Large intestine (tissue), 3 donors: Measurements from ENCODE around the gene MBOAT1. TPM values are rescaled to one million over a fixed set of nuclear protein-coding genes. Genes with fewer than 3 reads are reported as not detected.

Source experiments
- DNase-seq, 2 donors: peaks; one replicate each; pipeline versions ENCODE4 v3.0.0 to v3.0.0-alpha.2; 2013
- H3K27ac ChIP-seq: one replicate; pipeline ENCODE4 v1.5.1; 2013; ENCODE audit warnings: low read length
- H3K27me3 ChIP-seq: 2 replicates; pipeline ENCODE4 v1.6.1; 2013; ENCODE audit warnings: low read length; ENCODE audit not compliant: control insufficient read depth, insufficient read depth
- H3K36me3 ChIP-seq: 2 replicates; pipeline ENCODE4 v1.6.1; 2013; ENCODE audit warnings: low read length; ENCODE audit not compliant: control insufficient read depth, insufficient read depth
- H3K4me1 ChIP-seq: one replicate; pipeline ENCODE4 v1.6.1; 2013; ENCODE audit warnings: low read length; ENCODE audit not compliant: control insufficient read depth, insufficient read depth
- H3K4me3 ChIP-seq: one replicate; pipeline ENCODE4 v1.5.1; 2013; ENCODE audit warnings: low read length
- H3K9me3 ChIP-seq: one replicate; pipeline ENCODE4 v1.6.1; 2013; ENCODE audit warnings: mild to moderate bottlenecking, low read depth, low read length, moderate library complexity; ENCODE audit not compliant: control insufficient read depth
- WGBS: methylation state at CpG from one replicate; pipeline ENCODE4 v1.1.5; 2013; ENCODE audit warnings: low lambda C conversion rate; ENCODE audit not compliant: insufficient coverage; 5-methylcytosine and 5-hydroxymethylcytosine counted together
- polyA plus RNA-seq: library from polyadenylated mRNA; unstranded; fragments of 120-200 nt; gene quantifications from one replicate; pipeline ENCODE4 v1.2.1, GENCODE V29; 2013

Gene MBOAT1
- polyA plus RNA-seq, 1 donor = 26.4 TPM

DNA sequence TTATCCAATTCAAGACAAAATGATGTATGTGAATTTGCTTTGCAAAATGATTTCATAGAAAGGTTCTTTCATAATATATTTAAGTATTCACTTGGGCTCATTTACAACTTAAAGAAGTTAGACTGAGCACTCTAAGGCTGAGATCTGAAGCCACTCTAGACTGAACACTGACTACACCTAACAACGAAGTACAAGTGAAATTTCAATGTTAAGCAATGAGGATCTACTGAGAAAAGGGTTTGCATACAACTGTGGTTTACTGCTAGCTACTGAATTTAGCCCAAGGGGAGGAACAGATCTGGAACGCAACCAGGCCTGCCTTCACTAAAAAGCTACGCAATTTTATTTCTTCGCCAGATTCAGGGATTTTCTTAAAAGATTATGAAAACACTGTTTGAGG is 106.4 kb downstream of the MBOAT1 start:
- Histone ChIP-seq H3K27ac (no peak overlapping the region), H3K4me3 (no peak overlapping the region), H3K4me1 (no peaks in the 10 kb centered on the region), H3K36me3 (peaks cover 47% of the 10 kb centered on the region), H3K27me3 (no peaks in the 10 kb centered on the region), H3K9me3 (no peaks in the 10 kb centered on the region)
- no peak for DNase-seq
- no CpG with 5 or more reads among the region's 4 CpGs for WGBS

DNA sequence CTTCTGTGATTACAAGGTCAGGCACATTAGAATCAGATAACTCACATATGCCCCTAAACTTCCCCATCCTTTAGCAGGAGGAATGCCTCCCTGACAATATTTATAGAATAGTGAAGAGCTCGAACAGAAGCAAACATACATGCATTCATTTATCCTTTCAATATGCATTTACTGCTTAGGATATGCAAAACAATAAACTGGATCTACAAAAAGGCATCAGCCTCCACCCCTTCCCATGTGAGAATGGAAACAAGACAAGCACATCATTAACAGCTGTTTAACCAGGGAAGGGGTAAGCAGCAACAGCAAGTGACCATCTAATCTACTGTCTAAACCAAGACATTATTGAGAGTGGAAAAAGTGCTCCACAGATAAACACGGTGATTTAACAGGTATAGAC is 107.6 kb downstream of the MBOAT1 start:
- Histone ChIP-seq H3K9me3 (no peaks in the 10 kb centered on the region), H3K27ac (no peak overlapping the region), H3K36me3 (peaks cover 46% of the 10 kb centered on the region), H3K27me3 (no peaks in the 10 kb centered on the region), H3K4me3 (no peak overlapping the region), H3K4me1 (no peaks in the 10 kb centered on the region)
- no peak for DNase-seq
- WGBS = no CpG with 5 or more reads among the region's 2 CpGs

- Histone ChIP-seq H3K27me3 (no peaks in the 10 kb centered on the region), H3K4me1 (no peaks in the 10 kb centered on the region), H3K36me3 (peaks cover 42% of the 10 kb centered on the region), H3K9me3 (no peaks in the 10 kb centered on the region), H3K27ac (no peak overlapping the region), H3K4me3 (no peak overlapping the region)
- DNase-seq = no peak
- WGBS = no CpG with 5 or more reads among the region's 8 CpGs
These were observed 109.7 kb downstream of the MBOAT1 start for GRCh38 chr6:20102397-20103073.

GRCh38 chr6:20099156-20099555 is 113.1 kb downstream of the MBOAT1 start:
- Histone ChIP-seq H3K9me3 (no peaks in the 10 kb centered on the region), H3K27ac (no peak overlapping the region), H3K4me3 (no peak overlapping the region), H3K4me1 (no peaks in the 10 kb centered on the region), H3K27me3 (no peaks in the 10 kb centered on the region), H3K36me3 (peaks cover 31% of the 10 kb centered on the region)
- WGBS = 92% methylated on average over 3 of the region's 5 CpGs
- DNase-seq = no peak

GRCh38 chr6:20098267-20098876 is 113.9 kb downstream of the MBOAT1 start:
- no CpG with 5 or more reads among the region's 6 CpGs for WGBS
- Histone ChIP-seq H3K27me3 (no peaks in the 10 kb centered on the region), H3K27ac (no peak overlapping the region), H3K4me1 (no peaks in the 10 kb centered on the region), H3K9me3 (no peaks in the 10 kb centered on the region), H3K36me3 (peaks cover 31% of the 10 kb centered on the region), H3K4me3 (no peak overlapping the region)
- DNase-seq = no peak

DNA sequence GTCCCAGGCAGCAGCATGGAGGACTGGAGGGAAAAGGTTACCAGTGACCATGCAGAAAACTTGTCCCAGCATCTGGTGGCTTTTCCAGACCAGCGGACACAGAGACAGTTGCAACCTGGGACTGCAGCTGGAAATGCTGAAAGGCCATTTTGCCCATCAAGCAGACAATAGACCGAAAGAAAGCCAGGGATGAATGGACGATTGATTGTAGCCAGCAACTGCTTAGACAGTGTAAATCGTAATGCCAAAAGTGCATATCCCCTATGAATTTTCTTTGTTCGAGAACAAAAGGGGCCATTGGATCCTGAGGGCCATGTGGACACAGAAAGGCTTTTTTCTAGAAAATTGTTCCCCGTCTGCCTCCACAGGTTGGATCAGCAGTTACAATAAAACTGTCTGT is 115.7 kb downstream of the MBOAT1 start:
- no peak overlapping the region for H3K27ac ChIP-seq
- 100% methylated on average over 1 of the region's 6 CpGs for WGBS
- no peak for DNase-seq
- peaks cover 24% of the 10 kb centered on the region for H3K36me3 ChIP-seq
- H3K27me3 ChIP-seq = no peaks in the 10 kb centered on the region
- H3K9me3 ChIP-seq = no peaks in the 10 kb centered on the region
- H3K4me3 ChIP-seq = no peak overlapping the region
- H3K4me1 ChIP-seq = no peaks in the 10 kb centered on the region

DNA sequence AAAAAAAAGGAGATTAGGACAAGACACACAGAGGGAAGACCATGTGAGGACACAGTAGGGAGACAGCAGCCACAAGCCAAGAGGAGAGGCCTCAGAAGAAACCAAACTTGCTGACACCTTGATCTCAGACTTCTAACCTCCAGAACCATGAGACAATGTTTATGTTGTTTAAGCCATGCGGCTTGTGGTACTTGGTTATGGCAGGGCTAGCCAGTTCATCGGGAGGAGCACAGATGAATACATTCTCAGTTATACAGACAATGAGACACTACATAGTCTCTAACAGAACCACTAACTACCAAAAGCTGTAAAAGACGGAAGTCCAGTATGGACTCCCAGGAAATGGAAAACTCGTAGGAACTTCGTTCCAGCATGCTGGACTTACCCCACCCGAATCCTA is 116.8 kb downstream of the MBOAT1 start:
- H3K27me3 ChIP-seq = no peaks in the 10 kb centered on the region
- no peak overlapping the region for H3K27ac ChIP-seq
- no peak overlapping the region for H3K4me3 ChIP-seq
- no peaks in the 10 kb centered on the region for H3K4me1 ChIP-seq
- no peaks in the 10 kb centered on the region for H3K9me3 ChIP-seq
- WGBS = no CpG with 5 or more reads among the region's 6 CpGs
- H3K36me3 ChIP-seq = peaks cover 17% of the 10 kb centered on the region
- DNase-seq = no peak

- DNase-seq = peak; percentile 19 to 42
- no CpG with 5 or more reads among the region's 1 CpG for WGBS
These were observed 120.2 kb downstream of the MBOAT1 start for GRCh38 chr6:20092071-20092566.

GRCh38 chr6:20086992-20087391 is 125.3 kb downstream of the MBOAT1 start:
- H3K27me3 ChIP-seq = no peaks in the 10 kb centered on the region
- H3K36me3 ChIP-seq = no peaks in the 10 kb centered on the region
- peaks cover 10% of the 10 kb centered on the region for H3K9me3 ChIP-seq
- no peaks in the 10 kb centered on the region for H3K4me1 ChIP-seq
- no peak overlapping the region for H3K27ac ChIP-seq
- H3K4me3 ChIP-seq = no peak overlapping the region
- no peak for DNase-seq

More at GRCh38 chr6:20092071-20092566, 120.2 kb downstream of the MBOAT1 start:
- Histone ChIP-seq H3K36me3 (no peaks in the 10 kb centered on the region), H3K4me1 (no peaks in the 10 kb centered on the region), H3K27ac (no peak overlapping the region), H3K9me3 (peaks cover 3% of the 10 kb centered on the region), H3K27me3 (no peaks in the 10 kb centered on the region), H3K4me3 (no peak overlapping the region)

GRCh38 chr6:20085817-20086216 is 126.5 kb downstream of the MBOAT1 start:
- WGBS = 53% methylated on average over 2 of the region's 2 CpGs
- Histone ChIP-seq H3K4me1 (no peaks in the 10 kb centered on the region), H3K36me3 (no peaks in the 10 kb centered on the region), H3K9me3 (peaks cover 10% of the 10 kb centered on the region), H3K27ac (no peak overlapping the region), H3K4me3 (no peak overlapping the region), H3K27me3 (no peaks in the 10 kb centered on the region)
- no peak for DNase-seq

DNA sequence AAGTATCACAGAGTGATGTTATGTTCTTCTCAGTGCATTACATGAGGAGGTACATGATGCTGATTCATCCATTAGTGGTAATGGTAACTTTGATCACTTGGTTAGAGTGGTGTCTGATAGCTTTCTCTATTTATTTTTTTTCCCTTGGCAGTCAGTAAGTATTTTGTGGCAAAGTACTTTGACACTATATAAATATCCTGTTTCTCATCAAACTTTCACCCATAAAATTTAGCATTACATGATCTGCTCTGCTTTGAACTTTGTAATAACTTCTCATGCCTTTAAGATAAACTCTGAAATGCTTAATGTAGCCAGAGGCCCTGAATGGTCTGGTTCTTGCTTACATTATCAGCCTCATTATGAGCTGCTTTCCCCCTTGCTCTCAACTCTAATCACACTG is 127.9 kb downstream of the MBOAT1 start:
- Histone ChIP-seq H3K9me3 (peaks cover 10% of the 10 kb centered on the region), H3K36me3 (no peaks in the 10 kb centered on the region), H3K27ac (no peak overlapping the region), H3K4me1 (no peaks in the 10 kb centered on the region), H3K27me3 (no peaks in the 10 kb centered on the region), H3K4me3 (no peak overlapping the region)
- no peak for DNase-seq
